Stimulated activated CD4-positive, alpha-beta T cell treated with anti-CD3 and anti-CD28 coated beads, Interleukin-12 subunit alpha, Interleukin-12 subunit beta, amount 100 ng/mL, for 4 hours (primary cell): ENCODE results near the gene RNF223.
"Not testable (repeated sequence)": the region's sequence is repeated elsewhere in the genome, so short reads cannot be mapped to it uniquely, and the experiment has no call there.

Source experiments
- DNase-seq: peaks from one replicate; pipeline ENCODE4 v3.0.0-alpha.2; 2020

RNF223 gene

GRCh38 chr1:1106510-1107221, 32.6 kb upstream of the RNF223 start:
- no peak for DNase-seq

- DNase-seq: not testable (repeated sequence)
Observed at GRCh38 chr1:1104152-1104551, 30.0 kb upstream of the RNF223 start.

- DNase-seq: no peak
Observed at GRCh38 chr1:1101503-1101902, 27.4 kb upstream of the RNF223 start.

- no peak for DNase-seq
Observed at GRCh38 chr1:1100296-1100695, 26.2 kb upstream of the RNF223 start.

- DNase-seq: no peak
Observed at GRCh38 chr1:1099506-1100183, 25.5 kb upstream of the RNF223 start.

GRCh38 chr1:1098681-1099421, 24.7 kb upstream of the RNF223 start:
- no peak for DNase-seq

- DNase-seq: not testable (repeated sequence)
Observed at GRCh38 chr1:1096136-1096535, 22.0 kb upstream of the RNF223 start.

- no peak for DNase-seq
Observed at GRCh38 chr1:1094981-1095380, 20.9 kb upstream of the RNF223 start.

- DNase-seq: no peak
Observed at GRCh38 chr1:1093610-1093943, 19.5 kb upstream of the RNF223 start.

- DNase-seq: no peak
Observed at GRCh38 chr1:1092894-1093609, 18.9 kb upstream of the RNF223 start.

- no peak for DNase-seq
Observed at GRCh38 chr1:1092149-1092855, 18.2 kb upstream of the RNF223 start.

- DNase-seq: no peak
Observed at GRCh38 chr1:1091344-1092148, 17.4 kb upstream of the RNF223 start.

- DNase-seq: no peak
Observed at GRCh38 chr1:1090424-1091343, 16.6 kb upstream of the RNF223 start.

- DNase-seq: no peak
Observed at GRCh38 chr1:1089731-1090423, 15.8 kb upstream of the RNF223 start.

GRCh38 chr1:1088801-1089680, 14.9 kb upstream of the RNF223 start:
- DNase-seq: no peak

- no peak for DNase-seq
Observed at GRCh38 chr1:1088029-1088800, 14.1 kb upstream of the RNF223 start.

- DNase-seq: no peak
Observed at GRCh38 chr1:1087351-1088028, 13.4 kb upstream of the RNF223 start.

GRCh38 chr1:1086911-1087341, 12.8 kb upstream of the RNF223 start:
- no peak for DNase-seq
